GM20000 (cell line): ENCODE measurements around the gene DCAF17.

ENCODE experiments used
- DNase-seq: peaks from one replicate; pipeline ENCODE4 v3.0.0; 2012; ENCODE audit warnings: low spot score
- CTCF ChIP-seq: IDR thresholded peaks from 2 replicates; pipeline ENCODE4 v1.5.1; 2012; ENCODE audit warnings: mild to moderate bottlenecking, control low read depth; ENCODE audit errors: extremely low read depth, missing control alignments

Gene DCAF17

GRCh38 chr2:171432969-171433762, 860 bp upstream of the DCAF17 start:
- peak; percentile 47 for DNase-seq
- no peak for TF ChIP-seq CTCF

GRCh38 chr2:171433763-171434012, 338 bp upstream of the DCAF17 start, which contains the start of gene METTL8:
Gene METTL8 (minus strand): TSS chr2:171433990. CDS start chr2:171392185, 41,805 bp downstream.
- no peak for DNase-seq

GRCh38 chr2:171436307-171436706, 2.3 kb downstream of the DCAF17 start:
- DNase-seq = no peak
- no peak for TF ChIP-seq CTCF

More at GRCh38 chr2:171433763-171434012, 338 bp upstream of the DCAF17 start, which contains the start of gene METTL8:
- peak; percentile 65 for TF ChIP-seq CTCF

GRCh38 chr2:171441470-171441869, 7.4 kb downstream of the DCAF17 start:
- DNase-seq = no peak
- TF ChIP-seq CTCF = no peak

- no peak for TF ChIP-seq CTCF
These were observed 13.6 kb downstream of the DCAF17 start for GRCh38 chr2:171447675-171448074.

GRCh38 chr2:171451074-171451473, 17.0 kb downstream of the DCAF17 start:
- TF ChIP-seq CTCF = no peak
- no peak for DNase-seq

More at GRCh38 chr2:171447675-171448074, 13.6 kb downstream of the DCAF17 start:
- DNase-seq = no peak

GRCh38 chr2:171452773-171453172, 18.7 kb downstream of the DCAF17 start:
- DNase-seq = no peak
- TF ChIP-seq CTCF = no peak
